Testis (tissue), 3 donors: ENCODE results near the gene CFAP61. TPM values are rescaled to one million over a fixed set of nuclear protein-coding genes. Genes with fewer than 3 reads are reported as not detected.

Source experiments
- DNase-seq: peaks from one replicate; pipeline ENCODE4 v3.0.0-alpha.2; 2019
- H3K27ac ChIP-seq, 2 donors: fragments of 200-600 bp; sonication (generic); one replicate each; pipeline ENCODE4 v1.5.1; 2019
- H3K27me3 ChIP-seq: fragments of 200-600 bp; sonication (generic); one replicate; pipeline ENCODE4 v1.5.1; 2019
- H3K36me3 ChIP-seq: fragments of 200-600 bp; sonication (generic); one replicate; pipeline ENCODE4 v1.5.1; 2017; ENCODE audit warnings: low read depth; ENCODE audit errors: missing control alignments
- H3K4me1 ChIP-seq: fragments of 200-600 bp; sonication (generic); one replicate; pipeline ENCODE4 v1.5.1; 2019
- H3K4me3 ChIP-seq, 2 donors: fragments of 200-600 bp; sonication (generic); one replicate each; pipeline ENCODE4 v1.5.1; 2017 to 2019
- H3K9me3 ChIP-seq: fragments of 200-600 bp; sonication (generic); one replicate; pipeline ENCODE4 v1.5.1; 2017
- POLR2A ChIP-seq: fragments of 450-650 bp; IDR thresholded peaks from one replicate; pipeline ENCODE4 v1.6.1; 2017; ENCODE audit warnings: antibody characterized with exemption, mild to moderate bottlenecking, moderate library complexity
- WGBS, 2 donors: methylation state at CpG; one replicate each; pipeline ENCODE4 v1.1.5; 2018; 5-methylcytosine and 5-hydroxymethylcytosine counted together
- intact Hi-C: fragments of 100-400 bp; cut with DNase I; formaldehyde crosslinking; loops from one replicate; pipeline ENCODE4 v1.15.1; 2023; ENCODE audit warnings: low total_unique reads
- polyA plus RNA-seq: library from polyadenylated mRNA; stranded (reverse); fragments of 350-450 nt; fragmentation: Illumina TruSeq; extraction: RNeasy Lipid Tissue Mini Kit (QIAGEN cat#74804); gene quantifications from one replicate; pipeline ENCODE4 v1.2.3, GENCODE V29; 2014; ENCODE audit warnings: low read depth, low replicate concordance; ENCODE audit not compliant: insufficient read depth
- total RNA-seq, 2 donors: library from RNA; depleted of rRNA; stranded (reverse); fragments of >200 nt; gene quantifications; one replicate each; pipeline ENCODE4 v1.2.3, GENCODE V29; 2016
- TF ChIP-seq, protein P1 (sequence below), 3 experiments: fragments of 450-650 bp in 2 of 3; fragments of 200-600 bp in 1 of 3; sonication (generic) in 1 of 3; IDR thresholded peaks; one replicate each; pipeline ENCODE4 v1.5.1; 2016 to 2019; ENCODE audit warnings: antibody characterized with exemption in 3 of 3, mild to moderate bottlenecking in 2 of 3, moderate library complexity in 1 of 3

The CFAP61 gene
- total and polyA plus RNA-seq, 3 donors from 2014 or later, result 21.4 to 76.0 (median 27.3) TPM

DNA sequence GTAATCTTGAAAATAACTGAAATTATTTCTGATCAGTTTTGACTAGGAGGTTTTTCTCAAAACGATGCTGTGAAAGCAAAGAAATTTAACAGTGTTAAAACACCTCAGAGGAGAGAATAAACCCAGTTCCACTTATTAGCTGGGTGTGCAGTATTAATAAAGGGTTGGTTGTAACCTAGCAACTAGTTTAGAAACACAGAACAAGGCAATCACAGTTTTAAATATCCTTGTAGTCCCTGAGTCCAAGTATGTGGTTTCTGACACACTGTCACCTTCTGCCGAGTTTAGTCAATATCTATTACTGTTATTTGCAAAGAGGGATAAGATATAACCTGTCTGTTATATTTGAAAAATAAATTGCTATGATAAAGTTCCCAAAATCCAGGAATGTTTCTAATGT, 245.4 kb downstream of the CFAP61 start:
- 75 to 77% methylated on average over 2 of the region's 2 CpGs for WGBS, 2 donors
- H3K36me3 ChIP-seq, result no peaks in the 10 kb centered on the region
- TF ChIP-seq POLR2A, result no peak

DNA sequence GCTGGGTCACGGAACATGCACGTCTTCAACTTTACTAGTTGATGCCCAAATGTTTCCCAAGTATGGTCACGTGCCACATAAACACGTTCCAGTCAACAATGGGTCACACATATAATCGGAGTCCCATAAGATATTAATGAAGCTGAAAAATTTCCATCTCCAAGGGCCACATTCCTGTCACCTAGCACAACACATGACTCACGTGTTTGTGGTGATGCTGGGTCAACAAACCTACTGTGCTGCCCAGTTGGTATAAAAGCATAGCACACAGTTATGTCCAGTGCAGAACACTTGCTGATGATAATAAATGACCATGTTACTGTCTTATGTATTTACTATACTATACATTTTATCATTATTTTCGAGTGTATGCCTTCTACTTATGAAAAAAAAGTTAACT, 247.6 kb downstream of the CFAP61 start:
- no peaks in the 10 kb centered on the region for H3K27me3 ChIP-seq
- WGBS, 2 donors, result 75 to 77% methylated on average over 7 of the region's 7 CpGs
- DNase-seq, result no peak
- H3K9me3 ChIP-seq, result no peaks in the 10 kb centered on the region
- H3K36me3 ChIP-seq, result no peaks in the 10 kb centered on the region
- TF ChIP-seq, protein P1, sequence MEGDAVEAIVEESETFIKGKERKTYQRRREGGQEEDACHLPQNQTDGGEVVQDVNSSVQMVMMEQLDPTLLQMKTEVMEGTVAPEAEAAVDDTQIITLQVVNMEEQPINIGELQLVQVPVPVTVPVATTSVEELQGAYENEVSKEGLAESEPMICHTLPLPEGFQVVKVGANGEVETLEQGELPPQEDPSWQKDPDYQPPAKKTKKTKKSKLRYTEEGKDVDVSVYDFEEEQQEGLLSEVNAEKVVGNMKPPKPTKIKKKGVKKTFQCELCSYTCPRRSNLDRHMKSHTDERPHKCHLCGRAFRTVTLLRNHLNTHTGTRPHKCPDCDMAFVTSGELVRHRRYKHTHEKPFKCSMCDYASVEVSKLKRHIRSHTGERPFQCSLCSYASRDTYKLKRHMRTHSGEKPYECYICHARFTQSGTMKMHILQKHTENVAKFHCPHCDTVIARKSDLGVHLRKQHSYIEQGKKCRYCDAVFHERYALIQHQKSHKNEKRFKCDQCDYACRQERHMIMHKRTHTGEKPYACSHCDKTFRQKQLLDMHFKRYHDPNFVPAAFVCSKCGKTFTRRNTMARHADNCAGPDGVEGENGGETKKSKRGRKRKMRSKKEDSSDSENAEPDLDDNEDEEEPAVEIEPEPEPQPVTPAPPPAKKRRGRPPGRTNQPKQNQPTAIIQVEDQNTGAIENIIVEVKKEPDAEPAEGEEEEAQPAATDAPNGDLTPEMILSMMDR (IDR thresholded peaks at IDR 0.05), result no peak
- TF ChIP-seq POLR2A, result no peak
- H3K4me3 ChIP-seq, result no peak overlapping the region
- intact Hi-C loops, result no loop called here
- no peak overlapping the region for H3K27ac ChIP-seq
- H3K4me1 ChIP-seq, result no peaks in the 10 kb centered on the region

More for the DNA sequence above, 245.4 kb downstream of the CFAP61 start:
- DNase-seq, result no peak
- Histone ChIP-seq H3K4me3 (no peak overlapping the region), H3K27me3 (no peaks in the 10 kb centered on the region), H3K4me1 (no peaks in the 10 kb centered on the region), H3K27ac (no peak overlapping the region), H3K9me3 (no peaks in the 10 kb centered on the region)
- intact Hi-C loops, result no loop called here

DNA sequence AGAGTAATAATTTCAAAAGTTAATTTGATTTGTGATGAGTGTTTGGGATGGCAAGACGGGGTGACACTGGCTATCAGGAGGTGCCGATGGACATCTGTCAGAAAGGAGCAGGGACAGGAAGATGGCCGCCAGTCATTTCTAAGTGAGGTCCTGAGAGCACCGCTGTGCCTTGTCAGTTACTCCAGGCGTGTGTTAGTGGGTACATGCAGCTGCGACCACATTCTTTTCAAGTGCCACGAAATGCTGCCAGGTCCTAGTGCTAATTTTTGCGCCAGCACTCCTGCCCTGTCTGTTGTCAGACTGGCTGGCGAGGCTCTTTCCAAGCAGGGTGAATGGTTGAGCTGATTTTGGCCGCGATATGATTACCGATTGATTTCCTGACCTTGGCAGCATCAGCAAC, 251.0 kb downstream of the CFAP61 start:
- Histone ChIP-seq H3K4me1 (no peaks in the 10 kb centered on the region), H3K4me3 (no peak overlapping the region), H3K27ac (no peak overlapping the region), H3K36me3 (no peaks in the 10 kb centered on the region), H3K27me3 (no peaks in the 10 kb centered on the region), H3K9me3 (no peaks in the 10 kb centered on the region)
- intact Hi-C loops, result no loop called here
- no peak for DNase-seq
- WGBS, 2 donors, result 84 to 92% methylated on average over 12 of the region's 12 CpGs
- no peak for TF ChIP-seq POLR2A
- TF ChIP-seq, protein P1 (IDR thresholded peaks at IDR 0.05), result no peak

DNA sequence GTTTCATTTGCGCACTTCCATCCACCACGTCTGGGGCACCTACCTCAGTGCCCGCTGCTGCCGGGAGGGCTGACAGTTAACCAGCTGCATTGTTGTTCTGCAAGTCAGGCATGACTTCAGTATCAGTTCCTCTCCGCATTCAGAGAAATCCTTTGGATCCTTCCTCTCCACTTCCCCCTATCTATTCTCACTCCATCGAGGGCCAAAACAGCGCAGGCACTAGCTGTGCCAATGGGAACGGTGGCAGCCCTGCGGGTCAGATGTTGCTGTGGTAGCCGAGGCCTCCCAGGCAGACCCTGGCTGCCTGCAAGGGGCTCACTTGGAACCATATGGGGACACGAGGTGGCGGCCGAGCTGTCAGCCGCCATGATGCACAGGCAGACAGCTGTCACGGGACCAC, 251.4 kb downstream of the CFAP61 start:
- H3K4me1 ChIP-seq, result no peaks in the 10 kb centered on the region
- no peaks in the 10 kb centered on the region for H3K9me3 ChIP-seq
- no peaks in the 10 kb centered on the region for H3K36me3 ChIP-seq
- DNase-seq, result no peak
- no peak overlapping the region for H3K4me3 ChIP-seq
- H3K27ac ChIP-seq, result no peak overlapping the region
- H3K27me3 ChIP-seq, result no peaks in the 10 kb centered on the region
- TF ChIP-seq, protein P1 (IDR thresholded peaks at IDR 0.05), result no peak
- no peak for TF ChIP-seq POLR2A
- intact Hi-C loops, result no loop called here
- 69 to 81% methylated on average over 15 of the region's 15 CpGs for WGBS, 2 donors

DNA sequence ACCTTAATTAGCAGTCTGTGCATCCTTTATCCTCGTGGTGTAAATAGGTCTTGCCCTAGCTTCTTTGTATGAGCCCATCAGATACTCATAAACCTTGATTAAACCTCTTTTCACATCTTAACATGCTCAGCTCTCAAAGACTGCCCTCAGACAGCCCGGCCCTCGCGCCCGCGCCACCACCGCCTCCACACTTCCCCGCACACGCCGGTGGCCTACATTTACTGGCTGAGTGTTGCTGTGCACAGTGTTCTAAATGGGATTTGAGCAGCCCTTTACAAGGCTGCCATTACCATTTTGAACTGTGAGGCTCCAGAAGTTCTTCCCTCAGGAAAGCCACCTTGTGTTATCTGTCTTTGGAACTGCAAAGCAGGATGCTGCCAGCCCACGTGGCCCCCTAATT, 252.6 kb downstream of the CFAP61 start:
- Histone ChIP-seq H3K4me3 (no peak overlapping the region), H3K36me3 (no peaks in the 10 kb centered on the region), H3K4me1 (no peaks in the 10 kb centered on the region), H3K27ac (no peak overlapping the region), H3K27me3 (no peaks in the 10 kb centered on the region), H3K9me3 (no peaks in the 10 kb centered on the region)
- no peak for DNase-seq
- WGBS, 2 donors, result 73 to 84% methylated on average over 7 to 11 of the region's 11 CpGs
- TF ChIP-seq POLR2A, result no peak
- TF ChIP-seq, protein P1 (IDR thresholded peaks at IDR 0.05), result no peak
- intact Hi-C loops, result no loop called here
